GM23338 (cell line): ENCODE results near the gene ZP2. TPM values are rescaled to one million over a fixed set of nuclear protein-coding genes. Genes with fewer than 3 reads are reported as not detected.

Source experiments
- ATAC-seq: fragments of 200-7000 bp; cut with Tn5 transposase; 3 replicates; pipeline ENCODE4 v1.9.1; 2020
- DNase-seq: peaks from one replicate; pipeline ENCODE4 v3.0.0-alpha.2; 2015; ENCODE audit warnings: low spot score
- H2AFZ ChIP-seq: fragments of 200-600 bp; sonication (generic); 2 replicates; pipeline ENCODE4 v1.8.0; 2016; ENCODE audit warnings: antibody characterized with exemption, mild to moderate bottlenecking, moderate library complexity
- H3F3A ChIP-seq: fragments of 200-600 bp; sonication (generic); replicated peaks from 2 replicates; pipeline ENCODE4 v1.8.0; 2017; ENCODE audit warnings: antibody characterized with exemption, mixed run types, low read depth
- H3K27ac ChIP-seq: fragments of 200-600 bp; sonication (generic); 2 replicates; pipeline ENCODE4 v1.6.1; 2016; ENCODE audit warnings: low read depth
- H3K27me3 ChIP-seq: fragments of 200-600 bp; sonication (generic); 2 replicates; pipeline ENCODE4 v1.8.0; 2016; ENCODE audit warnings: mild to moderate bottlenecking, mixed run types, moderate library complexity; ENCODE audit not compliant: insufficient read depth
- H3K36me3 ChIP-seq: fragments of 200-600 bp; sonication (generic); 2 replicates; pipeline ENCODE4 v1.8.0; 2016; ENCODE audit warnings: mild to moderate bottlenecking; ENCODE audit not compliant: insufficient read depth
- H3K4me1 ChIP-seq: fragments of 200-600 bp; sonication (generic); 2 replicates; pipeline ENCODE4 v1.8.0; 2016; ENCODE audit warnings: mild to moderate bottlenecking, moderate library complexity; ENCODE audit not compliant: insufficient read depth
- H3K4me2 ChIP-seq: fragments of 200-600 bp; sonication (generic); 2 replicates; pipeline ENCODE4 v1.7.1; 2017; ENCODE audit warnings: mixed run types
- H3K4me3 ChIP-seq: fragments of 200-600 bp; sonication (generic); 2 replicates; pipeline ENCODE4 v1.6.1; 2016; ENCODE audit warnings: mixed run types
- H3K79me2 ChIP-seq: fragments of 200-600 bp; sonication (generic); replicated peaks from 2 replicates; pipeline ENCODE4 v1.8.0; 2017; ENCODE audit warnings: mild to moderate bottlenecking; ENCODE audit not compliant: insufficient read depth
- H3K9me2 ChIP-seq: fragments of 200-600 bp; sonication (generic); 2 replicates; pipeline ENCODE4 v1.8.0; 2017; ENCODE audit not compliant: insufficient read depth
- H4K20me1 ChIP-seq: fragments of 200-600 bp; sonication (generic); replicated peaks from 2 replicates; pipeline ENCODE4 v1.8.0; 2017; ENCODE audit warnings: mild to moderate bottlenecking; ENCODE audit not compliant: insufficient read depth
- H3K27ac Mint-ChIP-seq: 2 replicates; pipeline ENCODE4 v1.8.0; 2020; ENCODE audit warnings: inconsistent platforms, mild to moderate bottlenecking, moderate library complexity, mixed read lengths
- H3K27me3 Mint-ChIP-seq: 3 replicates; pipeline ENCODE4 v1.8.0; 2022; ENCODE audit warnings: low read depth, mild to moderate bottlenecking, moderate library complexity, mixed read lengths, inconsistent platforms; ENCODE audit not compliant: insufficient read depth, poor library complexity
- H3K36me3 Mint-ChIP-seq: 3 replicates; pipeline ENCODE4 v1.8.0; 2021; ENCODE audit warnings: low read depth, mild to moderate bottlenecking, inconsistent platforms, moderate library complexity, mixed read lengths
- H3K4me1 Mint-ChIP-seq: 3 replicates; pipeline ENCODE4 v1.8.0; 2020; ENCODE audit warnings: mild to moderate bottlenecking, inconsistent platforms, mixed read lengths
- H3K4me3 Mint-ChIP-seq: 3 replicates; pipeline ENCODE4 v1.8.0; 2021; ENCODE audit warnings: moderate library complexity, mild to moderate bottlenecking, inconsistent platforms, mixed read lengths
- H3K9me3 Mint-ChIP-seq: 3 replicates; pipeline ENCODE4 v1.8.0; 2020; ENCODE audit warnings: moderate library complexity, mild to moderate bottlenecking, inconsistent platforms, mixed read lengths
- CREB1 ChIP-seq: fragments of 250-450 bp; sonication (Bioruptor Pico); IDR thresholded peaks from 2 replicates; pipeline ENCODE4 v1.5.0; 2020; ENCODE audit warnings: low read depth, mild to moderate bottlenecking, moderate library complexity
- CTCF ChIP-seq, 2 experiments: fragments of 200-600 bp in 1 of 2; sonication (generic) in 1 of 2; conservative IDR thresholded peaks; 2 replicates each; pipeline versions ENCODE4 v1.5.1 to v1.6.1; 2016 to 2017; ENCODE audit warnings: antibody characterized with exemption in 2 of 2, low read depth in 2 of 2, mild to moderate bottlenecking in 2 of 2, moderate library complexity in 1 of 2
- ETS1 ChIP-seq: IDR thresholded peaks from 2 replicates; pipeline ENCODE4 v1.6.1; 2016; ENCODE audit warnings: antibody characterized with exemption
- NANOG ChIP-seq: IDR thresholded peaks from 2 replicates; pipeline ENCODE4 v1.6.1; 2016; ENCODE audit warnings: antibody characterized with exemption, borderline replicate concordance
- POLR2AphosphoS5 ChIP-seq: IDR thresholded peaks from 2 replicates; pipeline ENCODE4 v1.6.1; 2016; ENCODE audit warnings: antibody characterized with exemption, low read depth
- ZNF462 ChIP-seq: fragments of 250-450 bp; sonication (Bioruptor Pico); IDR thresholded peaks from 2 replicates; pipeline ENCODE4 v1.5.0; 2020; ENCODE audit warnings: mild to moderate bottlenecking, moderate library complexity
- polyA plus RNA-seq: library from polyadenylated mRNA; unstranded; fragments of >200 nt; fragmentation: Nextera tagmentation; extraction: Ambion mirVana; gene quantifications from 2 replicates; pipeline ENCODE4 v1.2.1, GENCODE V29; 2016
- total RNA-seq: library from RNA; depleted of rRNA; stranded (reverse); fragments of >200 nt; shearing (Covaris generic); gene quantifications from 2 replicates; pipeline ENCODE4 v1.2.3, GENCODE V29; 2014

The ZP2 gene
- total and polyA plus RNA-seq, 2 experiments from 2014 or later = not detected

- TF ChIP-seq CTCF (conservative IDR thresholded peaks at IDR 0.05; ENCODE audit: low read depth in 2 of 2) = no peak
These were observed 12.4 kb upstream of the ZP2 start (continued) for GRCh38 chr16:21223787-21224186.

- peaks cover 4% of the 10 kb centered on the region; the same call in 1 of the 3 replicates for H3K9me3 Mint-ChIP-seq
- H3K4me2 ChIP-seq = peak overlapping the region; percentile 67
- H3K4me1 ChIP-seq = peaks cover 36% of the 10 kb centered on the region
- TF ChIP-seq NANOG = no peak; the same call in 1 of the 2 replicates
- no peak for TF ChIP-seq POLR2AphosphoS5
- TF ChIP-seq ZNF462 (CRISPR knock-in tag) = no peak
- 0 out of 2 replicates have a peak, but pooled peaks have one; percentile 17 for TF ChIP-seq CREB1 (CRISPR knock-in tag)
- no peak for TF ChIP-seq ETS1
- H3K9me2 ChIP-seq = 0 out of 2 replicates have a peak, but pooled peaks cover 5% of the 10 kb centered on the region
- no peak overlapping the region for H2AFZ ChIP-seq
- peak overlapping the region; percentile 66 for H3K27ac ChIP-seq
- no peaks in the 10 kb centered on the region for H4K20me1 ChIP-seq
- peaks cover 36% of the 10 kb centered on the region for H3K4me1 Mint-ChIP-seq
- H3K27ac Mint-ChIP-seq = peak overlapping the region; percentile 74
- peak overlapping the region; percentile 31; the same call in 2 of the 3 replicates for H3K4me3 Mint-ChIP-seq
- no peaks in the 10 kb centered on the region for H3F3A ChIP-seq
- 0 out of 3 replicates have a peak, but pooled peaks cover 4% of the 10 kb centered on the region for H3K36me3 Mint-ChIP-seq
- no peaks in the 10 kb centered on the region for H3K36me3 ChIP-seq
- H3K79me2 ChIP-seq = no peaks in the 10 kb centered on the region
- peak overlapping the region; percentile 35; the same call in 1 of the 2 replicates for H3K4me3 ChIP-seq
- peaks cover 5% of the 10 kb centered on the region for H3K27me3 Mint-ChIP-seq
- H3K27me3 ChIP-seq = no peaks in the 10 kb centered on the region
- ATAC-seq (peak; percentile 51), DNase-seq (peak; percentile 22)
These were observed 11.3 kb upstream of the ZP2 start for GRCh38 chr16:21222495-21223337.
